HG03060 (cell line): ENCODE measurements around the gene USP43.

Source experiments
- ATAC-seq: cut with Tn5 transposase; IDR thresholded peaks from one replicate; pipeline ENCODE4 v1.9.1; 2021; ENCODE audit warnings: low read depth, moderate number of reproducible peaks; ENCODE audit not compliant: unreplicated experiment

The USP43 gene

DNA sequence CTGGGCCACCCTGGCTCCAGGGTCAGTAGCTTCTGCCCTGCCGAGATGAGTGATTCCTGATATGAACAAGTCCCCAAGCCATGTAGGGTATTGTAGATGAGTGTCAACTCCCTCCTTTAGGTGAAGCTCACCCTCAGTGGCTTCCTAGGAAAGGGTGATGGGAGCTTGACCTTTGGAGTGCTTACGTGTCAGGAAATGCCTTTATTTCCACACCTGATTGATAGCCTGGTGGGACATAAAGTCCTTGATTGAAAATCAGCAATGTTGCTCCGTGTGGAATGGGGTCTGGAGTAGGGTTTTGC lies 58.4 kb downstream of the USP43 start:
- no peak for ATAC-seq

GRCh38 chr17:9705745-9706144 lies 60.4 kb downstream of the USP43 start:
- no peak for ATAC-seq

GRCh38 chr17:9707948-9708347 lies 62.6 kb downstream of the USP43 start:
- ATAC-seq, result no peak

GRCh38 chr17:9714801-9715200 lies 69.5 kb downstream of the USP43 start:
- no peak for ATAC-seq

- no peak for ATAC-seq
Observed at GRCh38 chr17:9715503-9716016, 70.2 kb downstream of the USP43 start.

- no peak for ATAC-seq
Observed at GRCh38 chr17:9725575-9725974, 80.3 kb downstream of the USP43 start.

- no peak for ATAC-seq
Observed at GRCh38 chr17:9726291-9726690, 81.0 kb downstream of the USP43 start.

GRCh38 chr17:9728005-9728404 lies 82.7 kb downstream of the USP43 start:
- no peak for ATAC-seq

DNA sequence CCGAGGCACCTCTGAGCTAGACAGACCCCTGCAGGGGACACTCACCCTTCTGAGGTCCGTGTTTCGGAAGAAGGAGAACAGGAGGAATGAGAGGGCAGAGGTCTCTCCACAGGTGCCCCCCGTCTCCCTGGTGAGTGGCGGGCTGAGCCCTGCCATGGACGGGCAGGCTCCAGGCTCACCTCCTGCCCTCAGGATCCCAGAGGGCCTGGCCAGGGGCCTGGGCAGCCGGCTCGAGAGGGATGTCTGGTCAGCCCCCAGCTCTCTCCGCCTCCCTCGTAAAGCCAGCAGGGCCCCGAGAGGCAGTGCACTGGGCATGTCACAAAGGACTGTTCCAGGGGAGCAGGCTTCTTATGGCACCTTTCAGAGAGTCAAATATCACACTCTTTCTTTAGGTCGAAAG lies 83.2 kb downstream of the USP43 start:
- ATAC-seq, result no peak

DNA sequence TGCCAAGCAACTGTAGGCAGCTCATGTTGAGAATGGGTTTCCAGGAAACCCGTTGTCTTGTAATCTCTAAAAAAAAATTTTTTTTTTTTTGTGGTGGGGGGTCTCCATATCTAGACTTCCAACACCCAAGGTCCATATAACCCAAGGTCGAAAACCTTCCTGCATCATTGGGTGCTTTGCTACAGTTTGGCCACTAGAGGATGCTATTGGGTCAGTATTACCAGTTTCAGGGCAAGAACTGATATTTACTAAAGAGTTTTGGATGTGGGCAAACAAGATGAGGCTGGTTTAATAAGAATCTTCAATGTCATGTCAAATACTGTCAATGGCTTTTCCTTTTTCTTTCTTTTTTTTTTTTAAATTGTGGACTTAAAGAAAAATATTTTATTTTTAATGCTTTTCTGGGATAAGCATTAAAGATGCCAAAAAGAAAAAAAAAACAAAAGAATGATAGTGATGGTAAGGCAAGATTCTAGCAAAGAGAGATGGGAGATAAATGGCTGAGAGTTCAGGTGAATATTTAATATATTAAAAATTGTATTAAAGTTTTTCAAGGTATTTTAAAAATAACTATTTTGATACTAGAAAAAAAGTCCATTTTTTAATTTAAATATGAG lies 83.8 kb downstream of the USP43 start:
- ATAC-seq, result no peak

DNA sequence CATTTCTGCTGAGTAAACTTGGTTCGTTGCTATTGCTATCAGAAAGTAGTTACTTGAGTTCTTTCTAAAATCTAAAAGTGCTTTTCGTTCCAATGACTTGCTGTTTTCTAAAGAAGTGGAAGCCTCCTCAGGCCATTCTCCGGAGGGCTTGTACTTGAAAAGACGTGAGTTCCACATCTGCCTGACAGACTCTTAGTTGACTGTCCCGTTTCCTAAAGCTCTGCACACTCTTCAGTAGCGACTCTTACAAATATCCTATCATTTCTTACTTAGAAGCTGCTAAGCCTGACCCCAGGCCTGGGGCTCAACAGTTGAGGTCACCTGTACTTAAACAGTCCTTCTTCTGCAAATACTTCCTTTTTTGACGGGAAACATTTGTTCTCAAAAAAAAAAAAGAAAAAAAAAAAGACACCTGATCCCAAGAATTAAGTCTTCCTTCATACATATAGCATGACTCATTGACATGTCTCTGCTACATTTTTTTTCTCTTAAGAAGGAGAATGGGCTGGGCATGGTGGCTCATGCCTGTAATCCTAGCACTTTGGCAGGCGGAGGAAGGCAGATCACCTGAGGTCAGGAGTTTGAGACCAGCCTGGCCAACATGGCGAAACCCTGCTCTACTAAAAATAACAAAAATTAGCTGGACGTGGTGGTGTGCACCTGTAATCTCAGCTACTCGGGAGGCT lies 84.6 kb downstream of the USP43 start:
- no peak for ATAC-seq

DNA sequence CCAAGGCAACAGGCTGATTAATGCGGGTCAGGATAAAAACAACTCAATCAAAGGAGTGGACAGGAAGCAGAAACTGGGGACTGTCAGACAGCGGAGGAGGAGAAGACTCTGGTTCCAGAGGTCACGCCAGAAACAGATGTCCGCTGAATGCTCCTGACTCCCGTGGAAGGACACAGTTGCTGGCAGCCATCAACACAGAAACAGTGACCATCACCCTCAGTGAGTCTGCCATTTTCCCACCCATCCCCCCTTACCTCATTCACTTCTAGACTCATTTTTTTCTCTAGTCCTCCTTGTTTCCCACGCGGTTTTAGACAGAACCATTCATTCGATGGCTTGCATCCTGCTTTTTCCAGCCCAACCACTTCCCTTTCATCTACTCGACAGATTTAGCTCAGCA lies 105.2 kb downstream of the USP43 start:
- no peak for ATAC-seq

- no peak for ATAC-seq
Observed at GRCh38 chr17:9755083-9755482, 109.8 kb downstream of the USP43 start.

- ATAC-seq, result no peak
Observed at GRCh38 chr17:9760266-9760665, 114.9 kb downstream of the USP43 start.

- ATAC-seq, result no peak
Observed at GRCh38 chr17:9763643-9764042, 118.3 kb downstream of the USP43 start.

DNA sequence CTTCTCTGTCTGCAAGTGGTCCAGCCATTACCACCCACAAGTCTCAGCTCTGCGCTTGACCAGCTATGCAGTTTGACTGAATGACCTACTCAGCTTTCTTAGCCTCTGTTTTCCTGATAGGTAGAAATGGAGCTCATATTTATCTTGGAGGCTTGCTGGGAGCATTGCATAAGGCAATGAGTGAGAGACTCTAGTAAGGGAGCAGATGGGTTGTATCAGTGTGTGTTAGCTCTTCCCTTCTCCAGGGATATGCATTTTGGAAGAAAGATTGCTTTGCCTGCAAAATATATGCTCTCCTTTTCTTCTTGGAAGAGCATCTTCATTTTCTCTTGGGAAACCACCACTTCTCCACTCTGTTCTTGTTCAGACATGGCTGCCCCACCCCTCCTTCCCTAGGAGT lies 120.0 kb downstream of the USP43 start:
- no peak for ATAC-seq

DNA sequence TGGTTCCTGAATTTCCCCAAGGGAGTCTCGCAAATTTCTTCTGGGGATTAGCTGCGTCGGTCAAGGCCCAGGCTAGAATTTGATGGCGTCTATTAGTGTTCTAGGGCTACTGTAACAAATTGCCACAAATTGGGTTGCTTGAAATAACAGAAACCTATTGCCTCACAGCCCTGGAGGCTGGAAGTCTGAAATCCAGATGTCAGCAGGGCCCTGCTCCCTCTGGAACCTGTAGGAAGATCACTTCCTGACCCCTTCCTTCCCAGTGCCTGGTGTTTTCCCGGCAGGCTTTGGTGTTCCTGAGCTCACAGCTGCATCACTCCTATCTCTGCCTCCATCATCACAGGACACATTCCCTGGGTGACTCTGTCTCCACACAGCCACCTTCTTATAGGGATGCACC lies 121.7 kb downstream of the USP43 start:
- ATAC-seq, result no peak

DNA sequence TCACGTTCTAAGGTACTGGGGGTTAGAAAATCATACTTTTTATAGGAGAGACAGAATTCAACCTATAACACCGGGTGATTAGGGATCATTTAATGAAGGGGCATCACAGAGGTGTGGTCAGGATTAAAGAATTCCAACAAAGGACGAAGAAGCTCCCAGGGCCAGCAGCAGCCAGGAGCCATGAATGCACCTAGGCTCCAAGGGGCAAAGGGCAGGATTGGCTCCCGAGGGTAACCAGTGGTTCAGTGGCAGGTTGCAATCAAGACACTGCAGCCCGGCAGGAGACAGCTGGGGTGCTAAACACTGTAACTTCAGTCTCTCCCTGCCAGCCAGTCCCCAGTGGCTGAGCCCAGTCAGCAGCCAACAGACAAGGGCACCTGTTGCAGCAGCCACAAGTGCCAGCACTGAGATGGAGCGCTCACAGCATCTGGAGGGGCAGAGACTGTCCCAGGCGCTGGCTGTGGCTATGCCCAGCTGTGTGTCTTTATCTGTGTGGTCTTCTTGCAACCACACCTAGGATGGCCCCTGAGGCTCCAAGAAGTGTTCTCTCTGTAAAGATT lies 122.2 kb downstream of the USP43 start:
- no peak for ATAC-seq

GRCh38 chr17:9768381-9768934 lies 123.1 kb downstream of the USP43 start:
- ATAC-seq, result no peak

DNA sequence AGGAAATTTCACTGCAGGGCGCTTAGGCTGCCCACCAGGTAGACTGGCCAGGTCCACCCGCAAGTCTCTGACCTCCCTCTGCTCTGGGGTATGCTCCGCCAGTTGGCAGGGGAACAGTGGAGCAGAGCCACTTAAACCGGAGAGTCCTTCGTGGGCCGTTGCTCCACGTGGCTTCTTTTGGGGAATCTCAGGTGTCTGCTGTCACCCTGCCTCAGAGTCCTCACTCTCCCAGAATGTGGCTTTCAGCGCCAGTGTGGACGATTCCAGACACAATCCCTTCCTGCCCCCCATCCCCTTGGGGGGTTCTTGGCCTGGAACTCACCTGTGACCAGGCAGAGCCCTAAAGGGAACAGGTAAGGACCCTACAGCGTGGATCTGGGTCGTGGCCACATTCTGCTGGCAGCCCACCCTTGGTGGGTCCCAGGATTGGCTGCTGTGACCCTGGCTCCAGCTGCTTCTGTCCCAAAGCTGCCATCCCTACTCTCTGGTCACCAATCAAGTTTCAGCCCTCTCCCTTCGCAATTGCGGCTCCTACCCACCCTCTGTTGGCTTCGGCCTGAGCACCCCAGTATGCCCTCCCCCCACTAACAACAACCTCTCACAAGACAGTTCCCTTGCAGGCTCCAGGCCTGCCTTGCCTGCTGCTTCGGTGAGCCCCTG lies 123.8 kb downstream of the USP43 start:
- ATAC-seq, result no peak

GRCh38 chr17:9771465-9771864 lies 126.1 kb downstream of the USP43 start:
- ATAC-seq, result no peak
